Left renal cortex interstitium (tissue), 4 donors: ENCODE data around the gene ETV6. TPM values are rescaled to one million over a fixed set of nuclear protein-coding genes. Genes with fewer than 3 reads are reported as not detected.

ENCODE experiments used
- DNase-seq, 4 donors: peaks; one replicate each; pipeline ENCODE4 v3.0.0-alpha.2; 2013; ENCODE audit warnings: low read depth in 4 of 4, low spot score in 2 of 4, missing footprints in 1 of 4
- polyA plus RNA-seq, 4 donors: library from polyadenylated mRNA; unstranded; fragments of 120-200 nt; gene quantifications; one replicate each; pipeline ENCODE4 v1.2.1, GENCODE V29; 2013; ENCODE audit not compliant: insufficient read length in 4 of 4

The ETV6 gene
- polyA plus RNA-seq, 4 donors = 11.7 to 14.7 (median 14.1) TPM

DNA sequence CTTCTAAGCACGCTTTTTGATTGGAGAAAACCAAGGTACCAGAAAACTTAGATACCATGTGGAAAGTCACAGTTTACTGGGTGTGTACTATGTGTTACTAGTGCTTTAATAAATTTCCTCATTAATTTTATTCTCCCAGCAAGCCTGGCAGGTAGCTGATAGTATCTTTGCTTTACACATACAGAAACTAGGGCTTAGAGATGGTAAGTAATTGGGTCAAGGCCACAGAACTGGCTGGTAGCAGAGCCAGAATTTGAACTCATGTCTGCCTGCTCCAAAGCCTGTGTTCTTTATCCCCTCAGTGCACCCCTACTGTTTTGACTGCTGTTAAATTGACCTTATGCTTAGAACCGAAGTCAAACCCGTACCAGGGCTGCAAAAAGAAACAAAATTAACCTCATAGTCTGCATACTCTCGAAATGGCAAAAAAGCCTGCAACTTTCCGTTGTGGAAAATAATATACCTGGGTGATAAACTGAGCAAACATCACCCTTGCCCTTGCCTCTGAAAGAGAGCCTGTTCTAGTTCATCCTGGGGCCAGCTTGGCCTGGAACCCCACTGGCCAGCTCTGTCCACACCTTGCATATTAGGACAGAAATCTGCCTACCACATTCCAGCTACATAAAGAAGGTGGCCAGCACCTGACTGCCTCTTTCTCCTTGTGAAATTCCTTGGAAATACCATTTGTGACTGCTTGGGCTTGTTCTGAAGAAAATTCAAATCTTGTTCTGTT, 118.9 kb downstream of the ETV6 start:
- no peak for DNase-seq

DNA sequence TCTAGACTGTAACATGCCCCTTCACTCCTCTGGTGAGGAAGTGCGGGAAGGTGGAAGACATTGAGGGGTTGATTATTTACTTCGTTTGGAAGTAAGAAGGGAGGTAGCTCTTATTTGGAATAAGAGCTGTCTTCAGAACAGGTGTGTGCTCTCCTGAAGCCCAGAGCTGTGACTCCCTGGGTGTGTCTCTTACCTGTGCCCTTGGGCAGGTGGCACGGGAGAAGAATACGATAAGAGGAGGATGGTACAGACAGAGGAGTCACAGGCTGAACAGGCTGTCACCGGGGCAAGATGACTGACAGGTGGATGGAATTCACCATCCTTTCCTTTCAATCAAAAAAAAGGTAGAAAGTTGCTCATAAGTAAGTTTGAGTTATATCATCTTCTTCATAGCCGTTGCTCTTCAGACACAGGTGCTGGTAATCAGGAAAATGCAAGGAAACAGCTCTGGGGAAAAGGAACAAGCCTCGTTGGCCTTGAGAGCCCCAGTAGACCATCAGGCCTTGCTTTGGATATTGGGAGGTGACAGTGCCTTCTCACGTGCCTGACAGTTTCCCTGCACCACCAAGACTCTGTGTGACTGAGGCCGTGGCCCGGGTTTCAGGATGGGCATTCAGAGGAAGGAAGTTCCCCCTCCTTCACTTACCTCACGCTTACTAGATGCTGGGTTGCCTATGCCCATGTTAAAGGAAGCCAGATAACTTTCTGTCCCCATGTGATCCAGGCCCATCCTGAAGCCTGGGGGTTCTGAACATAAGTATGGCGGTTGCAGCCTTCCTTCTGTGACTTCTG, 120.4 kb downstream of the ETV6 start:
- no peak for DNase-seq

- no peak for DNase-seq
These were observed 121.9 kb downstream of the ETV6 start for GRCh38 chr12:11771356-11771755.

DNA sequence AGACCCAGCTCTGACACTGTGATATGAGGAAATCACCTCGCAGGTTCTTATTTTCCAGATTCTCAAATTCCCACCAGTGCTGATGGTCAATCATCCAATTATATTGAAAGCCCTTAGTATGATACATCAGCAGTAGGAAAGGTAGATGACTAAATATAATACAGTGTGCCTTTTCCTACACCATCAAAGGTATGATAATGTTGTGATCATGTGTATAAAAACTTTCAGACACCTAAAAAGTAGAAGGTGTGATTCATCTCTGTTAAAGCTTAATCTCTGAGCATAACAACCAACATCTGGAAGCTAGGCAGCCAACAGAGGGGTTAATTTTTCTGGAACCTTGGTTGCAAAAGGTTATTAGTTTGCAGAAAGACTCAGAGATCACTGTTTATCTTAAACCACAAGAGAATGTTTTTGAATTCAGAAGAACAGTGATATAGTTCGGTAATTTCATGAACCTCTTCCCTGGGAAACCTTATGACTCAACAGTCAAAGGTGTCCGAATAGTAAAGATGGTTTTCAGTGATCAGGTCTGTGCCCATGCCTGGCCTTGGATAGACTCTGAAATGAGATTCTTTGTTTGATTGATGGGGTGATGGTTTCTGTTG, 122.5 kb downstream of the ETV6 start:
- DNase-seq = no peak

DNA sequence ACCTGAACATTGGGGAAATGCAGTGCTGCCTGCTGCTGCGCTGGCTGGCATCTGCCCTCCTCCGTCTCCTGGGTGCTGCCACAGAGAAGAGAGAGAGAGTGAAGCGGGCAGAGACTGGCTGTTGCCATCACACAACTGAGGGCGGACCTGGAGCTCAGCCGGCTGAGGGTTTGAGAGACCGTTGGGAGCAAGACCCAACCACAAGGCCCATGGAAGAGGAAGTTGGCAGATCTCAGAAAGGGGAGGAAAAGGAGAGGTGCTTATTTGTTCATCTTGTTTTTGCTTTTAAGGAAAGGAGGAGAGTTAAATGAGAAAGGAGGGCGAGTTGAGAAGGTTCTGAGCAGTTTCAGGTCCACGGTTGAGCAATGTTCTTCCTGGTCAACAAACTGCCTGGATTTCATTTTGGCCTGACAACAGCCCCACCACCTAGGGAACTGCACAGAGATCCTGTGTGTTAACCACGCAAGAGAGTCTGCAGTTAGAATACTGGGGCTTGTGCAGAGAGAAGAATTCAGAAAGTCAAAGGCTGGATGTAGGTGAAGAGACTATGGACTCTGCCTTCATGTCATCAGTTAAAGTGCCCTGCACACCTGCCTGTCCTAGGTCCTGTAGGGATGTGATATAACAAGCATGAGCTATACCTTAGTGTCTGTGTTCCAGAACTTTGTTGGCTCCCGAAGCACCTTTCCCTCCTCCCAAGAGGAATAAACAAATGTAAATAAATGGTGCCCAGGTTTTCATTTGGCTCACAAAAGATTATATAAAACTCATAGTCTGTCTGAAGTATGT, 124.6 kb downstream of the ETV6 start:
- no peak for DNase-seq

DNA sequence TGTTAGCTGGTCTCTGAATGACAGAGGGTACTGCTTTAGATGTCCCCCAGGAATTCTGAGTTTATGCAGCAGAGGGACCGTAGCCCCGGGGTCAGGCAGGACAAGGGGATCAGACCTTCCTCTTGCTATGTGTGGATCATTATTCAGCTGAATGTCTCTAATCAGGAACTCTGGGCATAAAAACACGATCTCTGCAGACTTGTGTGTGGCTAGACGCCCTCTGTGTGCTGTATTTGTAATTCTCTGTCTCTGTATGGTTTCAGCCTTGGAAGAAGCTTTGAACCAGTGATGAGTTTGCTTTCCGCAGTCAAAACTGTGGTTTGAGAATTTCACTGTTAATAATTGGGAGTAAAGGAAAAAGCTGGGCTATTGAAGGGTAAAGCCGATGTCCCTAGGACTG, 125.3 kb downstream of the ETV6 start:
- DNase-seq = no peak

- no peak for DNase-seq
These were observed 126.8 kb downstream of the ETV6 start for GRCh38 chr12:11776316-11776715.

GRCh38 chr12:11777451-11777850, 128.0 kb downstream of the ETV6 start:
- DNase-seq = no peak

DNA sequence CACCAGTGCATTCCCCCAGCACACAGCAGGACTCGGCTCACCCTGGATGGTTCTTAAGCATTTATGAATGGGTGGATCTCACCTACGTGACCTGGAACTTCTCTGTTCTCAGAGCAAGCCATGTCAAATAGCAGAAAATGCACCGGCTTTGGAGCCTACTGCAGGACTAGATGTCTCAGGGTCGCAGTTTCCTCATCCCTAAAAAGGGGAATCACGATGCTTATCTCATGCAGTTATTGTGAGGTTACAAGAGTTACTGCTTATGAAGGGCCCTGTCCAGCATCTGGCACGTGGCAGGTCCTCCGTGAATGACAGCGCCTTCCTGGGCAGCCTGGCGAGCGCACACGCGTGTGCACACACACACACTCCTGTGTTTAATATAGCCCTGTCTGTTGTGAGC, 128.5 kb downstream of the ETV6 start:
- DNase-seq = no peak

- DNase-seq = no peak
These were observed 129.5 kb downstream of the ETV6 start for GRCh38 chr12:11778713-11779685.

- DNase-seq = no peak
These were observed 131.1 kb downstream of the ETV6 start for GRCh38 chr12:11780521-11781101.

DNA sequence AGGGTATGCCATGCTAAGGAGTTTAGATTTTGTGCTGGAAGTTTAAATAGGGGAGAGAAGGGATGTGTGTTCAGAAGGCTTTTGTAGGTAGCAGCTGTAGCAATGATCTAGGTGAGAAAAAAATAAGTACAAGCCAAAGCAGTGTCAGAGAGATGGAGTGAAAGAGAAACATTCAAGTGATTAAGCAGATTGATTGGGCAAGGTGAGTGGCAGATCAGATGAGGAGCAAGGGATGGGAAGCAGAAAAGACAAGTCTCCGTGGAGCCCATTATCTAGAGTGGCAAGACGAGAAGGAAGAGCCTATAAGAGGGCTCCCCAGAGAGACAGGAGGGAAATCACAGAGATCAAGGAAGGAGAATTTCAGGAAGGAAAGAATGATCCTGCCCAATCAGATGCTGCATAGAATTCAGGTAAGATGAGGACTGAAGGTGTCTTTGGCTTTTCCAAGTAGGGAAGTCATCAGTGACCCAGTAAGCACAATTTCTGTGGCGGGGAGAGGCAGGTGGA, 133.5 kb downstream of the ETV6 start:
- DNase-seq = no peak

DNA sequence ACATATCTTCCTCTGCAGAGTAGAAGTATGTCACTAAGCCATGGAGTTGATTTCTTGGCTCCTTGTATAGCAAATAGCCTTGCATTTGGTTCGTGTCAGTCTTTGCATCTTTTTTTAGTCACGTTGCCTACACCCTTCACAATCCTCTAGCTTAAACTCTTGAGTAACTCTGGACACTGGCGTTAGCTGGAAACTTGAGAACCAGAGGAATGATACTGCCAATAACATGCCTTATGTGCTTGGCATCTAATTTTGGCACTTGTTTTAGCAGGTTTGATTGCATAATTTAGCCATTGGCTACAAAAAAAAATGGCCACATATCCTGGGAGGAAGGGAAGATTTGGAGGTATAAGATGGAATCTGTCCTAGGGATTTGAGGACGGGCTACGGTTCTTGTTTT, 136.2 kb downstream of the ETV6 start:
- DNase-seq = no peak

DNA sequence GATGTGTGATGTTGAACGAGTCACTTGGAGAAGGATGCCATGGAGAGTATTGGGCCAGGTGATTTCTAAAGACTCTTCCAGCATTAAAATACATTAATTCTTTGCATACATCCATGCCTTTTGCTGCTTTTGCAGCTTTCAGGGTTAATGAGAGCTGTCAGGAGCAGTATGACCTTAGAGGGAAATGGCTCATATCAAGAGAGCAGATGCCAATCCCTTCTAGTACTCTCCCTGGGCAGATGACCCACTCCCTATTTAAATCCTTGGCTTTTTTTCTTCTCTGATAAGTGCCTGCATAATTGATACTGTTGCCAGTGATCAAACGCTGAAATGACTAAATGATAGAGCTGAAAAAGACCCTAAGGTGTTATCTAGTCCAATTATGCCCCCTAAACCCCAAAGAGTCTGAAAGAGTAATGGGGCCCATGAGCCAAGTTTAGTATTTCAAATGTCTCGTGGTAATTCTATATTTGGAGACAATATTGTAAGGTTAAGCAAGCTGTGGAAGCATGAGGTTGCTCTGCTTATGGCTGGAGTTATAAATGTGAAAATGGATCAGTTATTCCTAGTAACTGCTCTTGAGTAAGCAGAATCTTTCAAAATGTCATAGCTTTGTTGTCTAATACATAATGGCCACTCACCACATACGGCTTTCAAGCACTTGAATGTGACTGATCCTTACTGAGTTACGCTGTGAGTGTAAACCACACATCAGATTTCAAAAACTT, 137.3 kb downstream of the ETV6 start:
- DNase-seq = no peak

DNA sequence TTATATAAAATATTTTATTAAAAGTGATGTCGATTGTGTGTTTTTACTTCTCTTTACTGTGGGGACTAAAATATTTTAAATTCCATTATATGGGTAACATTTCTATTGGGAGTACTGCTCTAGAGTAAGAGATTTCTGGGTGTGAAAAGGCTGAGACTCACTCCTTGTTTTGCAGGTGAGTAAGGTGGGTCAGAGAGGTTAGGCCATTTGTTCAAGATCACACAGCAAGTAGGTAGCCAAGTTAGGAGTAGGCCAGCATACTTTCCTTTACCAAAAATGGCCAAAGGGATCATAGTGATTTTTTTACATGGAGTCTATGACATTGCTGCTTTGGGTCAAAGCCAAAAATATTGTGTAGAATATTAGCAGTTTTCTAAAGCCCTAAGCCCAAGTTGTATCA, 138.0 kb downstream of the ETV6 start:
- DNase-seq = no peak

GRCh38 chr12:11787933-11788849, 138.7 kb downstream of the ETV6 start:
- no peak for DNase-seq

DNA sequence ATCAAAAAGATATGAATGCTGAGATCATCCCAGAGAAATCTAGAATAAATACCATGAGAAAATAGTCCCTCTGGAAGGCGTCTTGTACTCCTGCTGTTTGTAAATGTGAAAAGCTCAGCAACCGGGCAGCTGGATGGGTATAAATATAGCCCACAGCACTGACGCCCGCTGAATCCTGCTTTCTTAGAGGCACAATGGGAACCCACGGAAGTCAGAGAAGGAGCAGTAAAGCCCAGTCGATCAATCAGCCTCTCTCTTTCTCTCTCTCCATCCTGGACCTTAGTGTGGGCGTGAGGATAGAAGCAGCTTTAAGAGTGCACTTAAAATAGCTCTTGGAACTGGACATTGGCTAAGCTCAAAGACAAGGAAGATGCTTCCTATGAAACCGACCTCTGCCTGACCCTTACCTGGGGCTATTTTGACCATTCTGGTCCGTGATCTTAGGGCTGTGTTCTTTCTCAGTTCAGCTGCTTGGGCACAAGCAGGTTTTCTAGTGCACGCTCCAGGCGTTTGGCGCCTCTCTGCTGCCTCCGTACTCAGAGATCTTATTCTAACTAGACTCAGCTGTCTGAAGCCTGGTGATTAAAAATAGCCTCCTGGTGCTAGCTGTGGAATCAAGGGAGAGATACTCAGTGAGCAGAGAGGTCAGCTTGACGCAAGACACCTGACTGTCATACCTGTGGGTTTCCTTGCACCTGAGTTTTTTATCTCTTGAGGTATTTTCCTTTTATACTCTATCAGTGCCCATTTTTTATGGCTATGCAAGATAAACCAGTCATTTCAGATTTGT, 144.6 kb downstream of the ETV6 start:
- DNase-seq = no peak
